Stomach smooth muscle (tissue), 2 donors: Measurements from ENCODE around the gene DPF3.

Source experiments
- H3K27ac ChIP-seq: one replicate; pipeline ENCODE4 v1.7.0; 2013; ENCODE audit warnings: mild to moderate bottlenecking, low read length, inconsistent platforms
- H3K27me3 ChIP-seq, 2 donors: one replicate each; pipeline ENCODE4 v1.7.0; 2013; ENCODE audit warnings: low read length in 2 of 2; ENCODE audit not compliant: insufficient read depth in 2 of 2, control insufficient read depth in 1 of 2
- H3K36me3 ChIP-seq, 2 donors: one replicate each; pipeline ENCODE4 v1.7.0; 2013; ENCODE audit warnings: low read length in 2 of 2; ENCODE audit not compliant: control insufficient read depth in 2 of 2, insufficient read depth in 2 of 2
- H3K4me1 ChIP-seq: one replicate; pipeline ENCODE4 v1.7.0; 2013; ENCODE audit warnings: low read length; ENCODE audit not compliant: control insufficient read depth, insufficient read depth
- H3K4me3 ChIP-seq, 2 donors: one replicate each; pipeline ENCODE4 v1.7.0; 2013; ENCODE audit warnings: low read length in 2 of 2
- H3K9ac ChIP-seq, 2 donors: one replicate each; pipeline ENCODE4 v1.7.0; 2013; ENCODE audit warnings: low read length in 2 of 2, mild to moderate bottlenecking in 1 of 2
- H3K9me3 ChIP-seq, 2 donors: one replicate each; pipeline ENCODE4 v1.7.0; 2013; ENCODE audit warnings: low read length in 2 of 2; ENCODE audit not compliant: control insufficient read depth in 2 of 2
- donor health status: healthy.
- donor health status: Pancreatic carcinoma.

Gene DPF3

GRCh38 chr14:72763892-72764291, 130.0 kb downstream of the DPF3 start:
- no peak overlapping the region for H3K27ac ChIP-seq
- no peaks in the 10 kb centered on the region for H3K36me3 ChIP-seq
- no peak overlapping the region for H3K4me3 ChIP-seq
- H3K9ac ChIP-seq = no peak overlapping the region
- no peaks in the 10 kb centered on the region for H3K27me3 ChIP-seq
- H3K9me3 ChIP-seq = peaks cover 2 to 17% of the 10 kb centered on the region in 2 donors
- no peaks in the 10 kb centered on the region for H3K4me1 ChIP-seq

GRCh38 chr14:72759670-72760069, 134.2 kb downstream of the DPF3 start:
- Histone ChIP-seq H3K4me1 (no peaks in the 10 kb centered on the region), H3K9me3 (peaks cover 5 to 23% of the 10 kb centered on the region in 2 donors), H3K36me3 (no peaks in the 10 kb centered on the region), H3K4me3 (no peak overlapping the region), H3K27ac (no peak overlapping the region), H3K9ac (no peak overlapping the region), H3K27me3 (no peaks in the 10 kb centered on the region)

GRCh38 chr14:72758993-72759392, 134.9 kb downstream of the DPF3 start:
- H3K9ac ChIP-seq = no peak overlapping the region
- peaks cover 5 to 23% of the 10 kb centered on the region in 2 donors for H3K9me3 ChIP-seq
- no peaks in the 10 kb centered on the region for H3K4me1 ChIP-seq
- no peak overlapping the region for H3K27ac ChIP-seq
- no peaks in the 10 kb centered on the region for H3K27me3 ChIP-seq
- H3K4me3 ChIP-seq = no peak overlapping the region
- no peaks in the 10 kb centered on the region for H3K36me3 ChIP-seq

GRCh38 chr14:72758420-72758819, 135.5 kb downstream of the DPF3 start:
- H3K36me3 ChIP-seq = no peaks in the 10 kb centered on the region
- no peaks in the 10 kb centered on the region for H3K4me1 ChIP-seq
- H3K9ac ChIP-seq = no peak overlapping the region
- H3K27ac ChIP-seq = no peak overlapping the region
- H3K27me3 ChIP-seq = no peaks in the 10 kb centered on the region
- H3K9me3 ChIP-seq = peaks cover 5 to 23% of the 10 kb centered on the region in 2 donors
- H3K4me3 ChIP-seq = no peak overlapping the region

GRCh38 chr14:72756967-72757366, 136.9 kb downstream of the DPF3 start:
- no peaks in the 10 kb centered on the region for H3K27me3 ChIP-seq
- H3K36me3 ChIP-seq = no peaks in the 10 kb centered on the region
- no peak overlapping the region for H3K27ac ChIP-seq
- H3K4me1 ChIP-seq = no peaks in the 10 kb centered on the region
- peaks cover 5 to 23% of the 10 kb centered on the region in 2 donors for H3K9me3 ChIP-seq
- no peak overlapping the region for H3K9ac ChIP-seq
- no peak overlapping the region for H3K4me3 ChIP-seq

- Histone ChIP-seq H3K4me1 (no peaks in the 10 kb centered on the region), H3K36me3 (no peaks in the 10 kb centered on the region), H3K9me3 (peaks cover 5 to 19% of the 10 kb centered on the region in 2 donors), H3K9ac (no peak overlapping the region), H3K4me3 (no peak overlapping the region), H3K27me3 (no peaks in the 10 kb centered on the region), H3K27ac (no peak overlapping the region)
Measured at GRCh38 chr14:72755766-72756165, 138.1 kb downstream of the DPF3 start.

GRCh38 chr14:72754949-72755348, 139.0 kb downstream of the DPF3 start:
- Histone ChIP-seq H3K27me3 (no peaks in the 10 kb centered on the region), H3K4me3 (no peak overlapping the region), H3K9me3 (peaks cover 3 to 14% of the 10 kb centered on the region in 2 donors), H3K36me3 (no peaks in the 10 kb centered on the region), H3K27ac (no peak overlapping the region), H3K4me1 (no peaks in the 10 kb centered on the region), H3K9ac (no peak overlapping the region)

- peaks cover 3 to 5% of the 10 kb centered on the region in 2 donors for H3K9me3 ChIP-seq
Measured at GRCh38 chr14:72753879-72754400, 140.0 kb downstream of the DPF3 start.

GRCh38 chr14:72753044-72753710, 140.7 kb downstream of the DPF3 start:
- Histone ChIP-seq H3K9ac (no peak overlapping the region), H3K4me3 (no peak overlapping the region), H3K36me3 (no peaks in the 10 kb centered on the region), H3K27ac (no peak overlapping the region), H3K4me1 (no peaks in the 10 kb centered on the region), H3K9me3 (peaks cover under 1% of the 10 kb centered on the region in 2 donors), H3K27me3 (no peaks in the 10 kb centered on the region)

More at GRCh38 chr14:72753879-72754400, 140.0 kb downstream of the DPF3 start:
- H3K4me1 ChIP-seq = no peaks in the 10 kb centered on the region
- no peak overlapping the region for H3K9ac ChIP-seq
- H3K36me3 ChIP-seq = no peaks in the 10 kb centered on the region
- no peak overlapping the region for H3K27ac ChIP-seq
- no peak overlapping the region for H3K4me3 ChIP-seq
- no peaks in the 10 kb centered on the region for H3K27me3 ChIP-seq

GRCh38 chr14:72752034-72752412, 141.9 kb downstream of the DPF3 start:
- H3K4me1 ChIP-seq = no peaks in the 10 kb centered on the region

GRCh38 chr14:72751276-72752033, 142.4 kb downstream of the DPF3 start:
- no peaks in the 10 kb centered on the region for H3K4me1 ChIP-seq
- no peak overlapping the region for H3K27ac ChIP-seq
- H3K4me3 ChIP-seq = no peak overlapping the region
- no peaks in the 10 kb centered on the region for H3K9me3 ChIP-seq
- H3K27me3 ChIP-seq = no peaks in the 10 kb centered on the region
- no peak overlapping the region for H3K9ac ChIP-seq
- no peaks in the 10 kb centered on the region for H3K36me3 ChIP-seq

More at GRCh38 chr14:72752034-72752412, 141.9 kb downstream of the DPF3 start:
- Histone ChIP-seq H3K27ac (no peak overlapping the region), H3K36me3 (no peaks in the 10 kb centered on the region), H3K4me3 (no peak overlapping the region), H3K27me3 (no peaks in the 10 kb centered on the region), H3K9me3 (no peaks in the 10 kb centered on the region), H3K9ac (no peak overlapping the region)
